HEK293 (cell line): Measurements from ENCODE around the gene PEX3.

Source experiments
- CTCF ChIA-PET: fragments of 350-600 bp; formaldehyde crosslinking; extraction: SDS; loops from one replicate; lab custom pipeline; 2021; ENCODE audit warnings: antibody characterized with exemption; lab: Yijun Ruan, JAX
- POLR2A ChIA-PET: fragments of 300-600 bp; formaldehyde crosslinking; extraction: SDS; loops from one replicate; lab custom pipeline; 2020; ENCODE audit warnings: antibody characterized with exemption, inconsistent platforms; lab: Yijun Ruan, JAX
- H3K27ac ChIP-seq: fragments of 200-500 bp; sonication (Bioruptor generic); 2 replicates; pipeline ENCODE4 v1.5.1; 2014; ENCODE audit warnings: low read depth, low read length, control low read depth, inconsistent platforms; ENCODE audit errors: extremely low read depth
- H3K36me3 ChIP-seq, 2 experiments: fragments of 200-500 bp in 1 of 2; sonication (Bioruptor generic) in 1 of 2; 1 replicate in 1 of 2; 2 replicates in 1 of 2; pipeline ENCODE4 v1.5.1; 2014 to 2017; ENCODE audit warnings: inconsistent platforms in 2 of 2, low read length in 2 of 2; ENCODE audit not compliant: control insufficient read depth in 2 of 2, insufficient read depth in 1 of 2
- H3K4me1 ChIP-seq: fragments of 200-500 bp; sonication (Bioruptor generic); 2 replicates; pipeline ENCODE4 v1.5.1; 2014; ENCODE audit warnings: mild to moderate bottlenecking, low read length, inconsistent platforms; ENCODE audit not compliant: control insufficient read depth, insufficient read depth
- H3K4me3 ChIP-seq: 2 replicates; pipeline ENCODE4 v1.5.1; 2011; ENCODE audit warnings: low read depth, mild to moderate bottlenecking, control low read depth, low read length, moderate library complexity
- H3K9me3 ChIP-seq: fragments of 200-500 bp; sonication (Bioruptor generic); 2 replicates; pipeline ENCODE4 v1.5.1; 2014; ENCODE audit warnings: low read depth, low read length, inconsistent platforms; ENCODE audit not compliant: control insufficient read depth, insufficient read depth
- EGR2 ChIP-seq: fragments of 450-650 bp; formaldehyde crosslinking; IDR thresholded peaks from 2 replicates; pipeline ENCODE4 v1.5.1; 2016; ENCODE audit warnings: low read depth, missing biosample characterization, missing genetic modification characterization
- HOXA7 ChIP-seq: sonication (generic); formaldehyde crosslinking; IDR thresholded peaks from 2 replicates; pipeline ENCODE4 v1.8.1; 2022; ENCODE audit warnings: missing genetic modification reagents, borderline replicate concordance
- SP7 ChIP-seq: fragments of 450-650 bp; formaldehyde crosslinking; IDR thresholded peaks from 2 replicates; pipeline ENCODE4 v1.5.1; 2016; ENCODE audit warnings: missing biosample characterization, missing genetic modification characterization
- ZFHX2 ChIP-seq: fragments of 450-650 bp; formaldehyde crosslinking; conservative IDR thresholded peaks from 2 replicates; pipeline ENCODE4 v1.5.1; 2016; ENCODE audit warnings: missing biosample characterization, missing genetic modification characterization
- ZFP69B ChIP-seq: fragments of 450-650 bp; formaldehyde crosslinking; IDR thresholded peaks from 2 replicates; pipeline ENCODE4 v1.5.1; 2016; ENCODE audit warnings: missing biosample characterization, missing genetic modification characterization
- ZNF121 ChIP-seq: fragments of 450-650 bp; formaldehyde crosslinking; IDR thresholded peaks from 2 replicates; pipeline ENCODE4 v1.5.1; 2016; ENCODE audit warnings: missing biosample characterization, missing genetic modification characterization
- ZNF140 ChIP-seq: fragments of 450-650 bp; formaldehyde crosslinking; IDR thresholded peaks from 2 replicates; pipeline ENCODE4 v1.5.1; 2016; ENCODE audit warnings: missing biosample characterization, missing genetic modification characterization
- ZNF292 ChIP-seq: fragments of 450-650 bp; formaldehyde crosslinking; IDR thresholded peaks from 2 replicates; pipeline ENCODE4 v1.5.1; 2016; ENCODE audit warnings: low read depth, missing biosample characterization, missing genetic modification characterization, borderline replicate concordance
- ZNF404 ChIP-seq: fragments of 450-650 bp; formaldehyde crosslinking; IDR thresholded peaks from 2 replicates; pipeline ENCODE4 v1.5.1; 2017; ENCODE audit warnings: missing biosample characterization, missing genetic modification characterization
- ZNF473 ChIP-seq: fragments of 450-650 bp; formaldehyde crosslinking; IDR thresholded peaks from 2 replicates; pipeline ENCODE4 v1.5.1; 2017; ENCODE audit warnings: missing biosample characterization, missing genetic modification characterization
- ZNF521 ChIP-seq: fragments of 450-650 bp; formaldehyde crosslinking; IDR thresholded peaks from 2 replicates; pipeline ENCODE4 v1.5.1; 2017; ENCODE audit warnings: missing biosample characterization, mild to moderate bottlenecking, missing genetic modification characterization
- ZNF529 ChIP-seq: fragments of 450-650 bp; formaldehyde crosslinking; IDR thresholded peaks from 2 replicates; pipeline ENCODE4 v1.5.1; 2017; ENCODE audit warnings: missing genetic modification characterization, missing biosample characterization; ENCODE audit not compliant: insufficient replicate concordance
- ZNF549 ChIP-seq: fragments of 450-650 bp; IDR thresholded peaks from 2 replicates; pipeline ENCODE4 v1.5.1; 2018; ENCODE audit warnings: missing biosample characterization, missing genetic modification characterization, mild to moderate bottlenecking, inconsistent platforms, moderate library complexity
- ZNF610 ChIP-seq: fragments of 450-650 bp; formaldehyde crosslinking; IDR thresholded peaks from 2 replicates; pipeline ENCODE4 v1.5.1; 2016; ENCODE audit warnings: missing biosample characterization, missing genetic modification characterization, borderline replicate concordance
- ZNF660 ChIP-seq: fragments of 450-650 bp; IDR thresholded peaks from 2 replicates; pipeline ENCODE4 v1.5.1; 2018; ENCODE audit warnings: missing biosample characterization, mild to moderate bottlenecking, missing genetic modification characterization
- ZNF76 ChIP-seq: fragments of 450-650 bp; formaldehyde crosslinking; IDR thresholded peaks from 2 replicates; pipeline ENCODE4; 2016; ENCODE audit warnings: low read depth, missing biosample characterization, missing genetic modification characterization, borderline replicate concordance
- ZNF777 ChIP-seq: fragments of 450-650 bp; formaldehyde crosslinking; IDR thresholded peaks from 2 replicates; pipeline ENCODE4 v1.5.1; 2017; ENCODE audit warnings: missing biosample characterization, missing genetic modification characterization, borderline replicate concordance
- ZNF791 ChIP-seq: fragments of 450-650 bp; formaldehyde crosslinking; IDR thresholded peaks from 2 replicates; pipeline ENCODE4 v1.5.1; 2016; ENCODE audit warnings: missing biosample characterization, missing genetic modification characterization
- TF ChIP-seq, protein P1 (sequence below): fragments of 450-650 bp; formaldehyde crosslinking; IDR thresholded peaks from 2 replicates; pipeline ENCODE4 v1.5.1; 2016; ENCODE audit warnings: missing biosample characterization, missing genetic modification characterization
- TF ChIP-seq, protein P2 (sequence below): fragments of 450-650 bp; formaldehyde crosslinking; IDR thresholded peaks from 2 replicates; pipeline ENCODE4 v1.5.1; 2016; ENCODE audit warnings: missing biosample characterization, missing genetic modification characterization

The PEX3 gene

DNA sequence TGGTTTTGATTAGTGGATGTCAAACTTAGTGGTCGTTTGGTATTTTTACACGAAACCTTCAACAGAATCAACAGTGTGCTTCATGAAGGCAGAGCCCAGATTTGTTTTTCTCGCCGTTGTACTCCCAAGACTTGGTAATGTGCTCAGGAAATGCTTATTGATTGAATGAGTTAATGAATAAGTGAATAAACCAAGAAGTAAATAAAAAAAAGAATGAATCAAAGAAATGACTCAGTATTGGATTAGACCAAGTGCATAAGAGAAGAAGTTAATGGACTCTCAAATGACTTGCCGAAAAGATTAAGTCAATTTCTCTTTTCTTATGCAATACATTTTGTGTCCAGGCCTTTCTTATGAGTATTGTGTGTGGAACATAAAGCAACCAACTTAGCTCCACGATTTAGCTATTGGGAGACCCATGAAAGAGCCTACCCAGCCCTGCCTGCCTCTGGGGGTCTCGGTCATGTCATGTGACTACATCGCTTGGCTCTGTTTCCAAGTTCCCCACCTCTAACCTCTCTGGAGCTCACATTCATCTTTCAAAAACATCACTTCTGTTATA, 71.5 kb downstream of the PEX3 start (continued):
- TF ChIP-seq ZNF549 (tag by site-specific recombination) = no peak
- TF ChIP-seq ZNF791 (tag by site-specific recombination) = no peak
- TF ChIP-seq SP7 (tag by site-specific recombination) = no peak
- TF ChIP-seq, protein P1, sequence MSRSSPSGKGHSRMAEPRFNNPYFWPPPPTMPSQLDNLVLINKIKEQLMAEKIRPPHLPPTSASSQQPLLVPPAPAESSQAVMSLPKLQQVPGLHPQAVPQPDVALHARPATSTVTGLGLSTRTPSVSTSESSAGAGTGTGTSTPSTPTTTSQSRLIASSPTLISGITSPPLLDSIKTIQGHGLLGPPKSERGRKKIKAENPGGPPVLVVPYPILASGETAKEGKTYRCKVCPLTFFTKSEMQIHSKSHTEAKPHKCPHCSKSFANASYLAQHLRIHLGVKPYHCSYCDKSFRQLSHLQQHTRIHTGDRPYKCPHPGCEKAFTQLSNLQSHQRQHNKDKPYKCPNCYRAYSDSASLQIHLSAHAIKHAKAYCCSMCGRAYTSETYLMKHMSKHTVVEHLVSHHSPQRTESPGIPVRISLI (tag by site-specific recombination) = no peak
- TF ChIP-seq ZNF610 (tag by site-specific recombination) = no peak
- TF ChIP-seq, all 188 proteins: peak for 0

DNA sequence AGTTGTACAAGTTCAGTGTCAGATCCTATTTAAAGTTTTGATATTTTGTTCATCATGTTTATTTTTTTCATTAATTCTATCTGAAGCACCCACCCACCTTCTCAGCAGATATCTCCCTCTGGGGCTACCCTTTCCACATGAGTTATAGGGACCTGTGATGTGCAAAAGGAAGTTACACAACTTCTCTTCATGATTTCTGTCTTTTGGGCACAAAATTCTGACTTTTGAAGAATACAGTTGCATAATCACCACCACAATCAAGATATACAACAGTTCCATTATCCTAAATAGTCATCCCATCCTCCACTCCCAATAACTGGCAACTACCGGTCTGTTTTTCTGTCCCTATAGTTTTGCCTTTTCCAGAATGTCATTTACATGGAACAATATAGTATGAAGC, 74.8 kb downstream of the PEX3 start:
- H3K27ac ChIP-seq = no peak overlapping the region
- no peaks in the 10 kb centered on the region for H3K4me1 ChIP-seq
- no peaks in the 10 kb centered on the region for H3K9me3 ChIP-seq
- CTCF ChIA-PET = interaction anchor here (0.6 kb wide), 3 partner anchors 12 to 496 kb away, joined by 3 to 4 read pairs (median 3); no protein-coding TSS in a partner anchor
- H3K36me3 ChIP-seq = no peaks in the 10 kb centered on the region
- TF ChIP-seq ZNF660 (no peak), ZNF140 (tag by site-specific recombination) (no peak), SP7 (tag by site-specific recombination) (no peak), ZNF529 (tag by site-specific recombination) (no peak), ZNF777 (no peak), ZNF521 (tag by site-specific recombination) (no peak), HOXA7 (CRISPR knock-in tag) (no peak), ZNF404 (no peak), ZFP69B (tag by site-specific recombination) (no peak), ZNF76 (no peak), ZNF473 (tag by site-specific recombination) (no peak)
- TF ChIP-seq, all 188 proteins: peak for 0
- POLR2A ChIA-PET = no interaction called here
- no peak overlapping the region for H3K4me3 ChIP-seq

DNA sequence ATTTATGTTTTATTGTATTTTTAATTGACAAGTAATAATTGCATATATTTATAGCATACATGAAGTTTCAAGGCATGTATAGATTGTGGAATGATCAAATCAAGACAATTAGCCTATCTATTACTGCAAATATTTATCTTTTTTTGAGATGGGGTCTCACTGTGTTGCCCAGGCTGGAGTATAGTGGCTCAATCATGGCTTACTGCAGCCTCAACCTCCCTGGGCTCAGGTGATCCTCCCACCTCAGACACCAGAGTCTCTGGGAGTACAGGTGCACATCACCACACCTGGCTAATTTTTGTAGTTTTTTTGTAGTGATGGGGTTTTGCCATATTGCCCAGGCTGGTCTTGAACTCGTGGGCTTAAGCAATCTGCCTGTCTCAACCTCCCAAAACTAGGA, 77.1 kb downstream of the PEX3 start:
- H3K4me3 ChIP-seq = no peak overlapping the region
- no peaks in the 10 kb centered on the region for H3K36me3 ChIP-seq
- ChIA-PET CTCF (interaction anchor here (0.7 kb wide), 1 partner anchor 20 kb away, joined by 3 read pairs; no protein-coding TSS in a partner anchor), POLR2A (no interaction called here)
- no peaks in the 10 kb centered on the region for H3K9me3 ChIP-seq
- H3K4me1 ChIP-seq = no peaks in the 10 kb centered on the region
- TF ChIP-seq ZNF549 (tag by site-specific recombination) (no peak), ZNF121 (peak; percentile 64; the same call in 1 of the 2 replicates)
- H3K27ac ChIP-seq = no peak overlapping the region

DNA sequence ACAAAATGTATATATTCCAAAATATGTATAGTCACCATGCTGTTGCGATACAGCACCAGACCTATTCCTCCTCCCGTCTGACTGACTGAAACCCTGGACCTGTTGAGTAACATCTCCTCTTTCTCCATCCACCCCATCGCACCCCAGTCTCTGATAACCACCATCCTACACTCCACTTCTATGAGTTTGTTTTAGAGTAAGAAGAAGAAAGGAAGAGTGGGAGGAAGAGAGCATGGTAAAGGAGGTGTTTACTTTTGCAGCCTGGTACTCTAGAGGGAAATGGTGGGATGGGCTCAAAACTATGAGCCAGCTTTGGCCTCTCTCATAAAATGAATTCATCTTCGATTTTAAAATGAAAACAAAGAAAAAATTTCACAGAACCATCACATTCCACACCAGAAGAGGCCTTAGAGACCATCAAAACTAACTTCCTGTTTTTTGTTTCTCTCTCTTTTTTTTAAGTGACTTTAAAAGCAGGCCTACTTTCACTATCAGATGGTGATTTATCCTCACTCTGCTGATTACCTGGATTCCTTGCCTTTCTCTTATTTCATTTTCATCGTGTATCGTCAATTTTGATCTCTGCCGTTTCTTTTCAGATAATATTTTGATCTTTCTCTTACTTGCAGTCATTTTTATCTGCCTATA, 77.7 kb downstream of the PEX3 start:
- ChIA-PET CTCF (interaction anchor here (0.7 to 1.5 kb wide), 5 partner anchors 8 to 416 kb away, joined by 3 to 6 read pairs (median 5); no protein-coding TSS in a partner anchor), POLR2A (interaction anchor here (0.8 kb wide), 1 partner anchor 17 kb away, joined by 3 read pairs; the partner anchor contains the start of gene FUCA2)
- TF ChIP-seq, protein P2, sequence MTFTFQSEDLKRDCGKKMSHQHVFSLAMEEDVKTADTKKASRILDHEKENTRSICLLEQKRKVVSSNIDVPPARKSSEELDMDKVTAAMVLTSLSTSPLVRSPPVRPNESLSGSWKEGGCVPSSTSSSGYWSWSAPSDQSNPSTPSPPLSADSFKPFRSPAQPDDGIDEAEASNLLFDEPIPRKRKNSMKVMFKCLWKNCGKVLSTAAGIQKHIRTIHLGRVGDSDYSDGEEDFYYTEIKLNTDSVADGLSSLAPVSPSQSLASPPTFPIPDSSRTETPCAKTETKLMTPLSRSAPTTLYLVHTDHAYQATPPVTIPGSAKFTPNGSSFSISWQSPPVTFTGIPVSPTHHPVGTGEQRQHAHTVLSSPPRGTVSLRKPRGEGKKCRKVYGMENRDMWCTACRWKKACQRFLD = no peak
- TF ChIP-seq ZNF292 (tag by site-specific recombination) (no peak), ZFHX2 (tag by site-specific recombination) (peak; percentile 92), EGR2 (peak; percentile 94)
- H3K4me1 ChIP-seq = no peaks in the 10 kb centered on the region
- H3K4me3 ChIP-seq = no peak overlapping the region
- H3K9me3 ChIP-seq = no peaks in the 10 kb centered on the region
- H3K36me3 ChIP-seq = no peaks in the 10 kb centered on the region
- no peak overlapping the region for H3K27ac ChIP-seq
